HCT116 (cell line): ENCODE results near the gene ABHD1. TPM values are rescaled to one million over a fixed set of nuclear protein-coding genes. Genes with fewer than 3 reads are reported as not detected.

ENCODE experiments used
- ATAC-seq: fragments of 200-7000 bp; cut with Tn5 transposase; 2 replicates; pipeline ENCODE4 v1.9.1; 2020; ENCODE audit warnings: mild to moderate bottlenecking, moderate library complexity
- BruUV-seq: library from RNA; stranded (reverse); fragments of 400-500 nt; replicated peaks from 2 replicates; lab custom pipeline; 2021; lab: Mats Ljungman, UMichigan
- CTCF ChIA-PET: fragments of 300-600 bp; sonication (Branson Sonifier 250); formaldehyde crosslinking; loops from one replicate; lab custom pipeline; 2021; ENCODE audit warnings: antibody characterized with exemption; lab: Charles Lee
- POLR2A ChIA-PET: fragments of 300-600, 350-600 bp; sonication (Branson Sonifier 250); formaldehyde crosslinking; loops from one replicate; lab custom pipeline; 2021; ENCODE audit warnings: antibody characterized with exemption; lab: Charles Lee
- RAD21 ChIA-PET, 2 experiments: fragments of 300-600 bp; sonication (Branson Sonifier 250); formaldehyde crosslinking; loops; one replicate each; lab custom pipeline; 2023; ENCODE audit warnings: low total read pairs in 2 of 2; ENCODE audit not compliant: uncharacterized antibody in 2 of 2, unreplicated experiment in 2 of 2, low non-redundant PET in 1 of 2; lab: Charles Lee
- DNase-seq: peaks from one replicate; pipeline ENCODE4 v3.0.0-alpha.2; 2010; ENCODE audit warnings: low read depth, low spot score
- H2AFZ ChIP-seq: fragments of 200-600 bp; shearing (Covaris generic), sonication (generic); 2 replicates; pipeline ENCODE4 v1.6.1; 2017; ENCODE audit warnings: low read depth, mixed run types, mixed read lengths, antibody characterized with exemption, low read length; ENCODE audit not compliant: poor library complexity, severe bottlenecking
- H3K27ac ChIP-seq: 2 replicates; pipeline ENCODE4 v1.5.1; 2012; ENCODE audit warnings: low read depth, low read length
- H3K27me3 ChIP-seq: fragments of 200-600 bp; sonication (generic); 2 replicates; pipeline ENCODE4 v1.6.1; 2016; ENCODE audit warnings: mixed run types, low read length, mixed read lengths; ENCODE audit not compliant: insufficient read depth
- H3K36me3 ChIP-seq, 2 experiments: fragments of 200-500 bp in 1 of 2; fragments of 200-600 bp in 1 of 2; sonication (Bioruptor generic) in 1 of 2; sonication (generic) in 1 of 2; 2 replicates each; pipeline versions ENCODE4 v1.5.1 to v1.6.1; 2014 to 2016; ENCODE audit warnings: low read length in 2 of 2, inconsistent platforms in 1 of 2, mixed read lengths in 1 of 2, mixed run types in 1 of 2; ENCODE audit not compliant: insufficient read depth in 2 of 2, control insufficient read depth in 1 of 2
- H3K4me1 ChIP-seq, 2 experiments: fragments of 200-600 bp in 1 of 2; sonication (generic) in 1 of 2; 2 replicates each; pipeline versions ENCODE4 v1.5.1 to v1.6.1; 2012 to 2017; ENCODE audit warnings: low read length in 2 of 2, inconsistent platforms in 1 of 2, mild to moderate bottlenecking in 1 of 2, mixed read lengths in 1 of 2, mixed run types in 1 of 2, moderate library complexity in 1 of 2; ENCODE audit not compliant: insufficient read depth in 2 of 2, control insufficient read depth in 1 of 2
- H3K4me2 ChIP-seq: fragments of 200-600 bp; sonication (generic); 2 replicates; pipeline ENCODE4 v1.6.1; 2017; ENCODE audit warnings: mixed run types, low read length, mixed read lengths
- H3K4me3 ChIP-seq, 2 experiments: fragments of 200-600 bp in 1 of 2; sonication (generic) in 1 of 2; replicated peaks in 1 of 2; 2 replicates each; pipeline ENCODE4 v1.5.1; 2011 to 2016; ENCODE audit warnings: low read length in 2 of 2, control low read depth in 1 of 2, low read depth in 1 of 2, mild to moderate bottlenecking in 1 of 2, mixed read lengths in 1 of 2, mixed run types in 1 of 2
- H3K79me2 ChIP-seq: fragments of 200-600 bp; sonication (generic); 2 replicates; pipeline ENCODE4 v1.6.1; 2017; ENCODE audit warnings: mild to moderate bottlenecking, mixed run types, low read length, moderate library complexity, mixed read lengths; ENCODE audit not compliant: insufficient read depth
- H3K9ac ChIP-seq: fragments of 200-600 bp; sonication (generic); 2 replicates; pipeline ENCODE4 v1.6.1; 2016; ENCODE audit warnings: low read length, mixed read lengths
- H3K9me2 ChIP-seq: fragments of 200-600 bp; sonication (generic), shearing (Covaris generic); 2 replicates; pipeline ENCODE4 v1.6.1; 2017; ENCODE audit warnings: mixed run types, mild to moderate bottlenecking, moderate library complexity; ENCODE audit not compliant: insufficient read depth
- H3K9me3 ChIP-seq, 2 experiments: fragments of 200-500 bp in 1 of 2; fragments of 200-600 bp in 1 of 2; sonication (Bioruptor generic) in 1 of 2; sonication (generic) in 1 of 2; 2 replicates each; pipeline ENCODE4 v1.6.1; 2014 to 2017; ENCODE audit warnings: low read length in 2 of 2, mixed read lengths in 2 of 2, inconsistent platforms in 1 of 2, low read depth in 1 of 2, mild to moderate bottlenecking in 1 of 2, mixed run types in 1 of 2, moderate library complexity in 1 of 2; ENCODE audit not compliant: control insufficient read depth in 1 of 2, insufficient read depth in 1 of 2
- H4K20me1 ChIP-seq: fragments of 200-600 bp; sonication (generic), shearing (Covaris generic); 2 replicates; pipeline ENCODE4 v1.6.1; 2017; ENCODE audit warnings: mixed run types, mild to moderate bottlenecking, moderate library complexity; ENCODE audit not compliant: insufficient read depth
- EGR1 ChIP-seq: IDR thresholded peaks from 2 replicates; pipeline ENCODE4 v1.6.1; 2012; ENCODE audit warnings: low read depth
- EZH2 ChIP-seq: fragments of 200-600 bp; sonication (generic); IDR thresholded peaks from 2 replicates; pipeline ENCODE4 v1.6.1; 2017; ENCODE audit warnings: antibody characterized with exemption, mixed run types
- EZH2phosphoT487 ChIP-seq: fragments of 200-600 bp; IDR thresholded peaks from 2 replicates; pipeline ENCODE4 v1.6.1; 2018; ENCODE audit warnings: antibody characterized with exemption, borderline replicate concordance
- FOSL1 ChIP-seq: IDR thresholded peaks from 2 replicates; pipeline ENCODE4 v1.6.1; 2012; ENCODE audit warnings: low read depth
- POLR2AphosphoS5 ChIP-seq: IDR thresholded peaks from 2 replicates; pipeline ENCODE4 v1.6.1; 2011; ENCODE audit warnings: mild to moderate bottlenecking, low read depth, low read length, moderate library complexity
- RAD21 ChIP-seq: IDR thresholded peaks from 2 replicates; pipeline ENCODE4 v1.6.1; 2012; ENCODE audit warnings: low read depth, mild to moderate bottlenecking
- SIN3A ChIP-seq: IDR thresholded peaks from 2 replicates; pipeline ENCODE4 v1.6.1; 2012; ENCODE audit warnings: low read depth
- TCF7L2 ChIP-seq: IDR thresholded peaks from 2 replicates; pipeline ENCODE4 v1.7.0; 2011; ENCODE audit warnings: borderline replicate concordance, inconsistent platforms; ENCODE audit not compliant: insufficient read depth, insufficient read length; ENCODE audit errors: extremely low read depth
- YY1 ChIP-seq: IDR thresholded peaks from 2 replicates; pipeline ENCODE4 v1.6.1; 2011; ENCODE audit warnings: low read length, low read depth, moderate library complexity, mild to moderate bottlenecking; ENCODE audit not compliant: insufficient replicate concordance; ENCODE audit errors: extremely low read depth
- ZFX ChIP-seq: fragments of 450-650 bp; IDR thresholded peaks from 2 replicates; pipeline ENCODE4 v1.6.1; 2017
- intact Hi-C: fragments of 100-400 bp; cut with micrococcal nuclease; formaldehyde crosslinking; loops from 2 replicates; pipeline ENCODE4 v1.10.0; 2022
- total RNA-seq: library from RNA; stranded (reverse); gene quantifications from one replicate; pipeline ENCODE4 v1.2.1, GENCODE V29; 2021; ENCODE audit not compliant: unreplicated experiment
- TF ChIP-seq, protein P1 (sequence below), 3 experiments: fragments of 200-600 bp in 1 of 3; sonication (generic) in 1 of 3; IDR thresholded peaks in 2 of 3; conservative IDR thresholded peaks in 1 of 3; 2 replicates each; pipeline ENCODE4 v1.5.1; 2012 to 2017; ENCODE audit warnings: low read depth in 2 of 3, low read length in 2 of 3, antibody characterized with exemption in 1 of 3, borderline replicate concordance in 1 of 3, control low read depth in 1 of 3, mild to moderate bottlenecking in 1 of 3, mixed read lengths in 1 of 3, mixed run types in 1 of 3, moderate library complexity in 1 of 3; ENCODE audit not compliant: insufficient read depth in 1 of 3
- TF ChIP-seq, protein P2 (sequence below): IDR thresholded peaks from 2 replicates; pipeline ENCODE4 v1.6.1; 2011; ENCODE audit warnings: mild to moderate bottlenecking, low read length, moderate library complexity; ENCODE audit not compliant: insufficient replicate concordance; ENCODE audit errors: extremely low read depth

The ABHD1 gene
- total RNA-seq, 1 experiment from 2014 or later = not detected

DNA sequence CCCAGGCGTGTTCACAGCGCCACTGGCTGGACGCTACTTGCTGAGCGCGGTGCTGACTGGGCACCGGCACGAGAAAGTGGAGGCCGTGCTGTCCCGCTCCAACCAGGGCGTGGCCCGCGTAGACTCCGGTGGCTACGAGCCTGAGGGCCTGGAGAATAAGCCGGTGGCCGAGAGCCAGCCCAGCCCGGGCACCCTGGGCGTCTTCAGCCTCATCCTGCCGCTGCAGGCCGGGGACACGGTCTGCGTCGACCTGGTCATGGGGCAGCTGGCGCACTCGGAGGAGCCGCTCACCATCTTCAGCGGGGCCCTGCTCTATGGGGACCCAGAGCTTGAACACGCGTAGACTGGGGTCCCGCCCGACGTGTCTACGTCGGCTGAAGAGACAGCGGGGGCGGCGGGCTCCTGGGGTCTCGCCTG, 37.9 kb upstream of the ABHD1 start:
- Histone ChIP-seq H3K27me3 (no peaks in the 10 kb centered on the region), H3K27ac (peak overlapping the region; percentile 77), H3K4me1 (peaks cover 13 to 41% of the 10 kb centered on the region in 2 experiments), H3K9me3 (no peaks in the 10 kb centered on the region)
- CTCF ChIA-PET = interaction anchor here (0.6 to 3.1 kb wide), 6 partner anchors 24 to 240 kb away, joined by 3 to 15 read pairs (median 4); no protein-coding TSS in a partner anchor
- peak; percentile 48 for ATAC-seq
- intact Hi-C loops = loop anchor here (1.0 to 2.0 kb wide), 2 partner anchors 124 to 239 kb away; no protein-coding TSS in a partner anchor
- TF ChIP-seq EZH2 (no peak), FOSL1 (no peak), SIN3A (no peak), EGR1 (no peak), ZFX (no peak), YY1 (peak; percentile 33), TCF7L2 (peak; percentile 34), EZH2phosphoT487 (no peak), RAD21 (no peak), POLR2AphosphoS5 (peak; percentile 56)
- TF ChIP-seq, protein P1, sequence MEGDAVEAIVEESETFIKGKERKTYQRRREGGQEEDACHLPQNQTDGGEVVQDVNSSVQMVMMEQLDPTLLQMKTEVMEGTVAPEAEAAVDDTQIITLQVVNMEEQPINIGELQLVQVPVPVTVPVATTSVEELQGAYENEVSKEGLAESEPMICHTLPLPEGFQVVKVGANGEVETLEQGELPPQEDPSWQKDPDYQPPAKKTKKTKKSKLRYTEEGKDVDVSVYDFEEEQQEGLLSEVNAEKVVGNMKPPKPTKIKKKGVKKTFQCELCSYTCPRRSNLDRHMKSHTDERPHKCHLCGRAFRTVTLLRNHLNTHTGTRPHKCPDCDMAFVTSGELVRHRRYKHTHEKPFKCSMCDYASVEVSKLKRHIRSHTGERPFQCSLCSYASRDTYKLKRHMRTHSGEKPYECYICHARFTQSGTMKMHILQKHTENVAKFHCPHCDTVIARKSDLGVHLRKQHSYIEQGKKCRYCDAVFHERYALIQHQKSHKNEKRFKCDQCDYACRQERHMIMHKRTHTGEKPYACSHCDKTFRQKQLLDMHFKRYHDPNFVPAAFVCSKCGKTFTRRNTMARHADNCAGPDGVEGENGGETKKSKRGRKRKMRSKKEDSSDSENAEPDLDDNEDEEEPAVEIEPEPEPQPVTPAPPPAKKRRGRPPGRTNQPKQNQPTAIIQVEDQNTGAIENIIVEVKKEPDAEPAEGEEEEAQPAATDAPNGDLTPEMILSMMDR (IDR thresholded peaks at IDR 0.05 in 2 of 3, conservative IDR thresholded peaks at IDR 0.05 in 1 of 3; ENCODE audit: borderline replicate concordance in 1 of 3, insufficient read depth in 1 of 3, low read depth in 2 of 3, low read length in 2 of 3) = peak in 2 of 3 experiments; percentile 48 to 51; a peak in 4 of 6 replicates
- TF ChIP-seq, protein P2, sequence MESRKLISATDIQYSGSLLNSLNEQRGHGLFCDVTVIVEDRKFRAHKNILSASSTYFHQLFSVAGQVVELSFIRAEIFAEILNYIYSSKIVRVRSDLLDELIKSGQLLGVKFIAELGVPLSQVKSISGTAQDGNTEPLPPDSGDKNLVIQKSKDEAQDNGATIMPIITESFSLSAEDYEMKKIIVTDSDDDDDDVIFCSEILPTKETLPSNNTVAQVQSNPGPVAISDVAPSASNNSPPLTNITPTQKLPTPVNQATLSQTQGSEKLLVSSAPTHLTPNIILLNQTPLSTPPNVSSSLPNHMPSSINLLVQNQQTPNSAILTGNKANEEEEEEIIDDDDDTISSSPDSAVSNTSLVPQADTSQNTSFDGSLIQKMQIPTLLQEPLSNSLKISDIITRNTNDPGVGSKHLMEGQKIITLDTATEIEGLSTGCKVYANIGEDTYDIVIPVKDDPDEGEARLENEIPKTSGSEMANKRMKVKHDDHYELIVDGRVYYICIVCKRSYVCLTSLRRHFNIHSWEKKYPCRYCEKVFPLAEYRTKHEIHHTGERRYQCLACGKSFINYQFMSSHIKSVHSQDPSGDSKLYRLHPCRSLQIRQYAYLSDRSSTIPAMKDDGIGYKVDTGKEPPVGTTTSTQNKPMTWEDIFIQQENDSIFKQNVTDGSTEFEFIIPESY = no peak
- TF ChIP-seq, all 23 proteins: peak for 4
- Histone ChIP-seq H2AFZ (peak overlapping the region; percentile 54), H3K4me2 (peak overlapping the region; percentile 98), H3K4me3 (peak overlapping the region; percentile 57 to 61), H3K79me2 (no peaks in the 10 kb centered on the region), H4K20me1 (no peaks in the 10 kb centered on the region), H3K36me3 (no peaks in the 10 kb centered on the region), H3K9me2 (no peaks in the 10 kb centered on the region), H3K9ac (peak overlapping the region; percentile 79)
- ChIA-PET POLR2A (no interaction called here), RAD21 (interaction anchor here in 1 of 2 experiments (0.9 kb wide), 1 partner anchor 124 kb away, joined by 4 read pairs; no protein-coding TSS in a partner anchor)
- no TSS peak for BruUV-seq
- no peak for DNase-seq
